ENCODE measurements around the gene RHBDD3.
"Not testable (repeated sequence)": the region's sequence is repeated elsewhere in the genome, so short reads cannot be mapped to it uniquely, and the experiment has no call there.

RHBDD3 gene

GRCh38 chr22:29224859-29225410 is 42.8 kb downstream of the RHBDD3 start:
- no peak for DNase-seq (ENCODE audit: low read depth, low spot score)
- no peak overlapping the region for H3K4me3 ChIP-seq (ENCODE audit: low read length)

- no peak for DNase-seq (ENCODE audit: low read depth, low spot score)
- no peak overlapping the region for H3K4me3 ChIP-seq (ENCODE audit: low read length)
Observed at GRCh38 chr22:29224121-29224858, 43.5 kb downstream of the RHBDD3 start.

GRCh38 chr22:29219881-29220670 is 47.7 kb downstream of the RHBDD3 start:
- no peak for DNase-seq (ENCODE audit: low read depth, low spot score)
- no peak overlapping the region for H3K4me3 ChIP-seq (ENCODE audit: low read length)

- not testable (repeated sequence) for DNase-seq (ENCODE audit: low read depth, low spot score)
Observed at GRCh38 chr22:29219409-29219782, 48.4 kb downstream of the RHBDD3 start.

GRCh38 chr22:29218758-29219408 is 48.9 kb downstream of the RHBDD3 start:
- no peak for DNase-seq (ENCODE audit: low read depth, low spot score)
- no peak overlapping the region for H3K4me3 ChIP-seq (ENCODE audit: low read length)

More at GRCh38 chr22:29219409-29219782, 48.4 kb downstream of the RHBDD3 start:
- not testable (repeated sequence) for H3K4me3 ChIP-seq (ENCODE audit: low read length)

- no peak overlapping the region for H3K4me3 ChIP-seq (ENCODE audit: low read length)
- DNase-seq (ENCODE audit: low read depth, low spot score): no peak
Observed at GRCh38 chr22:29217827-29218757, 49.7 kb downstream of the RHBDD3 start.

- DNase-seq (ENCODE audit: low read depth, low spot score): no peak
- no peak overlapping the region for H3K4me3 ChIP-seq (ENCODE audit: low read length)
Observed at GRCh38 chr22:29216873-29217666, 50.7 kb downstream of the RHBDD3 start.

- H3K4me3 ChIP-seq (ENCODE audit: low read length): no peak overlapping the region
- DNase-seq (ENCODE audit: low read depth, low spot score): no peak
Observed at GRCh38 chr22:29216011-29216872, 51.5 kb downstream of the RHBDD3 start.

- DNase-seq (ENCODE audit: low read depth, low spot score): no peak
- H3K4me3 ChIP-seq (ENCODE audit: low read length): no peak overlapping the region
Observed at GRCh38 chr22:29215012-29215860, 52.5 kb downstream of the RHBDD3 start.

- no peak overlapping the region for H3K4me3 ChIP-seq (ENCODE audit: low read length)
- DNase-seq (ENCODE audit: low read depth, low spot score): no peak
Observed at GRCh38 chr22:29214232-29214631, 53.5 kb downstream of the RHBDD3 start.

- H3K4me3 ChIP-seq (ENCODE audit: low read length): no peak overlapping the region
- no peak for DNase-seq (ENCODE audit: low read depth, low spot score)
Observed at GRCh38 chr22:29213493-29213892, 54.3 kb downstream of the RHBDD3 start.

GRCh38 chr22:29212743-29213142 is 55.0 kb downstream of the RHBDD3 start:
- no peak overlapping the region for H3K4me3 ChIP-seq (ENCODE audit: low read length)
- DNase-seq (ENCODE audit: low read depth, low spot score): no peak

GRCh38 chr22:29211466-29211865 is 56.3 kb downstream of the RHBDD3 start:
- no peak for DNase-seq (ENCODE audit: low read depth, low spot score)
- no peak overlapping the region for H3K4me3 ChIP-seq (ENCODE audit: low read length)

- DNase-seq (ENCODE audit: low read depth, low spot score): no peak
- no peak overlapping the region for H3K4me3 ChIP-seq (ENCODE audit: low read length)
Observed at GRCh38 chr22:29211066-29211465, 56.7 kb downstream of the RHBDD3 start.

All from Jurkat, Clone E6-1 (cell line).